Skeletal muscle cell (primary cell): ENCODE measurements around the gene MACF1.
A peak's percentile ranks its signal among the peaks of the same experiment; 100 is the strongest.
"Not testable (repeated sequence)": the region's sequence is repeated elsewhere in the genome, so short reads cannot be mapped to it uniquely, and the experiment has no call there.

Experiments used
- DNase-seq: peaks from one replicate; pipeline ENCODE4 v3.0.0-alpha.2; 2010; ENCODE audit warnings: low read depth
- H3K4me3 ChIP-seq: 2 replicates; pipeline ENCODE4 v1.5.1; 2011; ENCODE audit warnings: low read depth, mild to moderate bottlenecking, control low read depth, low read length, moderate library complexity

The MACF1 gene

DNA sequence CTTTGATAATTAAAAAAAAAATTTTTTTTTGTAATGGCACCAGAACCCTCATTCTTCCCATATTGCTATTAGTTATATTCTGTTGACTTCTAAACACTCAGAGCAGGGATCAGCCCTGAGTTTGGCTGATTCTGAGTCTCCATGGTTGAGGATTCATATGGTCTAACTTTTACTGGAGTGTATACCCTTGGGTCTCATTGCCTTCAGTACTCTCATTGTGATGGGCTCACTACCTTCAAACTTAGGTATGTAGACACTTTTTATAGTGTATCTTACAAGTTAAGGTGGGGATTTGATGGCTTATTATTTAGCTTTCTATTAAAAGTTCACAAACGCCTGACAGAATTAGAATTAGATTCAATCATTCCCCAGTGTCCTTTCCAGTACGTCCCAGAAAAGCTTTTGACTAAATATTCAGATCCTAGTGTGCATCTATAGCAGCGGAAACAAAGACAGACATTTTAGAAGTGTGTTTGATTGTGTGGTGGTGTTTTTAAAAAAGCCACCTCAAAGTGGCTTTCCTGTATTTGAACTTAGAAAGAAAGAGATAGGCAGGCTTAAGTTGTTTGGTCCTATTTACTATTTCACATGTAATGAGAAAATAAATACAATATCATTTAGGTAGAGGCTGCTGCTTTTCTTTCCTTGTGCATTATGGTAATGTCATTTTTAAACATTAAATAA lies 1.4 kb downstream of the MACF1 start:
- H3K4me3 ChIP-seq: peak overlapping the region; percentile 53
- DNase-seq: no peak

DNA sequence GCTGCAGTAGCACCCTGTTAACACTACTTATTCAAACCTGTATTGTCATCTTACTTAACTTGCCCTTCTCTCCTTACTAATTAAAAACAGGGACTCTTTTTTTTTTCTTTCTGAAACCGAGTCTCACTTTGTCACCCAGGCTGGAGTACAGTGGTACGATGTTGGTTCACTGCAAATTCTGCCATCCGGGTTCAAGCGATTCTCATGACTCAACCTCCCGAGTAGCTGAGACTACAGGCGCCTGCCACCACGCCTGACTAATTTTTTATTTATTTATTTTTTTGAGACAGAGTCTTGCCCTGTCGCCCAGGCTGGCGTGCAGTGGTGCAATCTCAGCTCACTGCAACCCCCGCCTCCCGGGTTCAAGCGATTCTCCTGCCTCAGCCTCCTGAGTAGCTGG lies 3.9 kb downstream of the MACF1 start:
- DNase-seq, H3K4me3 ChIP-seq: not testable (repeated sequence)

DNA sequence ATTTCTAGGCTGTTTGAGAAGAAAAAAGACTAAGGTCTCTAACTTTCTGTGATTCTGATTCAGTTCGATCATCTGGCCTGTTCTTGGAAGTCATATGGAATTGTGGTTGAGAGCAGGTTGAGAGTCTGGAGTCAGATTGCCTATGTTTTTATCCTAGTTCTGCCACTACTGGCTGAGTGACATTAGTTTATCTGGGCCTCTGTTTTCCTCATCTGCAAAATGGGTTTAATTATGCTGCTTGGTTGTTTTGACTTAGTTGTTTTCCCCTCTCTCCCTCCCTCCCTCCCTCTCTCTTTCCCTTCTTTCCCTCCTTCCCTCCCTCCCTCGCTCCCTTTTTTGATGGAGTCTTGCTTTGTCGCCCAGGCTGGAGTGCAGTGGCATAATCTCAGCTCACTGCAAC lies 6.2 kb downstream of the MACF1 start:
- no peak for DNase-seq
- H3K4me3 ChIP-seq: no peak overlapping the region

DNA sequence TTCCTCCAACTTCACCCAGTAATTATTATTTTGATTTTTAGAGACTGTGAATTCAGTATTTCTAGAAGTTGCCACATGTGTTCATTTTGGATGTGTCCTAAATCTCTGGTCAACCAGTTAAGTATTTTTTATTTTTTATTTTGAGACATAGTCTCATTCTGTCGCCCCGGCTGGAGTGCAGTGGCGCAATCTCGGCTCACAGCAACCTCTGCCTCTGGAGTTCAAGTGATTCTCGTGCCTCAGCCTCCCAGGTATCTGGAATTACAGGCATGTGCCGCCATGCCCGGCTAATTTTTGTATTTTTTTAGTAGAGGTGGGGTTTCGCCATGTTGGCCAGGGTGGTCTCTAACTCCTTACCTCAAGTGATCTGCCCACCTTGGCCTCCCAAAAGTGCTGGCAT lies 8.0 kb downstream of the MACF1 start:
- H3K4me3 ChIP-seq: no peak overlapping the region
- DNase-seq: no peak

DNA sequence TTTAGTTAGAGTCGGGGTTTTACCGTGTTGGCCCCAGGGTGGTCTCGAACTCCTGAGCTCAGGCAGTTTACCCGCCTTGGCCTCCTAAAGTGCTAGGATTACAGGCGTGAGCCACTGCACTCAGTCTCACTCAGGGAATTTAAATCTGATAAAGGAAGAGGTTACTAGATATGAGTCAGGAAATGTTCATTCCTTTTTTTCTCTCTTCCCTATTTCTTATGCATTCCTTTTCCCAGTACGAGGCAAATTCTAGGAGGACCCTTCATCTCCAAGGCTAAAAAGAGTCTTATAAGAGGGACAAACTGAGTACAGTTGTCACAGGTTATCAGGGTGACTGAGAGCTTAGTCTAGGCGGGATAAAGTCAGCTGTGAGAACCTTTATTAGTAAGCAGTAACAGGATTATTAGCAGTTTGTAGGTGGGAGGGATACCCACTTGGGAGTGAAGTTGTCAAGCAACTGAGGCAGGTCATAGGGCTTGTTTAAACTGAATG lies 9.1 kb downstream of the MACF1 start:
- no peak for DNase-seq
- H3K4me3 ChIP-seq: no peak overlapping the region

DNA sequence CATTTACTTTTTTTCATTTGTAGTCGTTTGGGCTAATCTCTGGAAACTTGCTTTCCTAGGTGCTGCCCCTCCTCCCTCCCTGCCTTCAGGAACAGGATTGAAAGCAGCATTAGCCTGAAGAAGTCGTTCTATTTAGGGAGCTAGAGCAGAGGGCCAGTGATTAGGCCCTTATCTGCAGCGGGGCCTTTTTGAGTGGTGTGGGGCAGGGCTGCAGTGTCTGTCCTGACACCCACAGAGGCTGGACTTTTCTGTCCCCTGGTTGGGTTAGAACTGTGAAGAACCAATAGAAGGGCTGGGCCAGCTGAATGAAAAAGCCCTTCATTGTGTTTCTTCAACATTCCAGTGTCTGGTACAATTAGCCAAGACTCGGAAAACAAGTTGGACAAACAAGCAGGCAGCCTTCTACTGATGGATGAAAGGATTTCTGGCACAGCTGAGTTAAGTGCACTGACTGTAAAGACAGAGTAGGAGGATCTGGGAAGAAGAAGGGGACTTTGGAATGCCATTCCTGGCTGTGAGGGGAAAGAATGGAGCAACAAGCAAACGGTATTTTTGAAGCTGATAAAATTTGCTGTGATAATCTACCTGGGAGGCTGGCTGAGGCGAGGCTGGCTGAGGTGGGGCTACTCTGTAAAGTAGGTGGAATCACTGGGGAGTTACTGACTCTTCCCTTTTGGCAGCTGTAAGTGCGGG lies 9.7 kb downstream of the MACF1 start:
- no peak for DNase-seq
- H3K4me3 ChIP-seq: no peak overlapping the region

DNA sequence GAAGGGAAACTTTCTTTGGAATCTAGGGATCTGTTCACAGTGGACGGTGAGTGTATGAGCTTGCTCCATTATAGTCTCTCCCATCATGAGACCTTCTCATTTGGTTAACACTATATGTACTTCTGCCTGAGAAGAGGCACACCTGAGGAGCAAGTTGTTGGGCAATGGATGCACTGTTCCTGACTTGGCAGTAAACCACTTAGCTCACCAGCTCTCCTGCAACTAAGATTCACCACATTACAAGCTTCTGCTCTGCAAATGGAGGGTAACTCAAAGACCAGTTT lies 10.2 kb downstream of the MACF1 start:
- DNase-seq: no peak
- H3K4me3 ChIP-seq: no peak overlapping the region

DNA sequence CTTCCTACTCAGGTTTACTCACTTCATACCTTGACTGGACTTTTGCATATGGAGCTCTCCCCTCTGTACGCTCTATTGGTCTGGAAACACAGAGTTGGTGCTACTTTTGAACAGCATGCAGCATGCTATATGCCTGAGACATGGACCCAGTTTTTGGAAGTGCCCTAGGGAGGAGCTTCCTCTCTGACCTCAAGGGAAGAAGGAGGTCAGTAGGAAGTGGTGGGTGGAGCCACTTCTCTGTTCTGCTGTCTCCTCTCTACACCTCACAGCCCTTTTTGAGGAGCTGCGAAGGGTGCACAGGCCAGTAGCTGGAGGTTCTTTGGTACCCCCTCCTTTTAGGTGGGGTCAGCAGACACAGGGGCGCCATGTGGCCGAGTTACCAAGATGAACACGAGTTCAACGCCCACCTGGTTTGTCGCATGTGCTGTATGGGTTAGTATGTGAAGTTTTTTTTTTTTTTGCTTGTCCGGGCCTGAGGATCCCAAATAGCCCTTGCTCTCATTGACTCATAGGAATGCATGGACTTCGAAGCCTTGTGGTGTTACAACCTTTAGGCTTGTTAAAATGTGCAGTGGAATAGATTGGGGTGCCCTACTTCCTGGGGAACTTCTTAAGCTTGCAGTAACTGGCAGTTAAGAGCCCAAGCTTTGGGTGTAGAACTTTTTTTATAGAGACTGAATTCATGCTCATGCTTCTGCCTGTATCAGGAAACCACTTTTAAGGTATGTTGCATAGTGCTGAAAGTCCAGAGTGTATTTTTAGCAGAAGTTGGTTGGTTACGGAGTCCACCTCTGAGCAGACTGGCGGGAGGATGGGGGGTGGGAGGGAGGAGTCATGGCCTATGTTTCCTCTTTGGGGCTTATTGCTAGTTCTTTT lies 10.7 kb downstream of the MACF1 start:
- no peak overlapping the region for H3K4me3 ChIP-seq
- DNase-seq: no peak

DNA sequence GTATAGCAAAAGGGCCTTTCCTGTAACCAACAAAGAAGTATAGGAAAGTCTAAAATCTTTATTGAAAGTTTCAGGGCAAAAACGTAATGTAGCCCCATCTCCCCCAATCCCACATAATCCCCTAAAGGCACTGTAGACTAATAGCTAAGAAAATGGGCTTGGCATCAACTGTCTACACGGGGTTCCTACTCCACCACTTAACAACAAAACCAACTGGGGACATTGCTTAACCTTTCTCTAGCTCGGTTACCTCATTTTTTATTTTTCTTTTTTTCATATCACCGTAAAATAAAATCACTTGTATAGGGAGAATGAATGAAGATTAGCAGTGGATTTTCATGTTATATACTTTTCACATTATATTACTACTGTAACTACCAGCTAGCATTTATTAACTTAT lies 12.3 kb downstream of the MACF1 start:
- no peak for DNase-seq
- no peak overlapping the region for H3K4me3 ChIP-seq

DNA sequence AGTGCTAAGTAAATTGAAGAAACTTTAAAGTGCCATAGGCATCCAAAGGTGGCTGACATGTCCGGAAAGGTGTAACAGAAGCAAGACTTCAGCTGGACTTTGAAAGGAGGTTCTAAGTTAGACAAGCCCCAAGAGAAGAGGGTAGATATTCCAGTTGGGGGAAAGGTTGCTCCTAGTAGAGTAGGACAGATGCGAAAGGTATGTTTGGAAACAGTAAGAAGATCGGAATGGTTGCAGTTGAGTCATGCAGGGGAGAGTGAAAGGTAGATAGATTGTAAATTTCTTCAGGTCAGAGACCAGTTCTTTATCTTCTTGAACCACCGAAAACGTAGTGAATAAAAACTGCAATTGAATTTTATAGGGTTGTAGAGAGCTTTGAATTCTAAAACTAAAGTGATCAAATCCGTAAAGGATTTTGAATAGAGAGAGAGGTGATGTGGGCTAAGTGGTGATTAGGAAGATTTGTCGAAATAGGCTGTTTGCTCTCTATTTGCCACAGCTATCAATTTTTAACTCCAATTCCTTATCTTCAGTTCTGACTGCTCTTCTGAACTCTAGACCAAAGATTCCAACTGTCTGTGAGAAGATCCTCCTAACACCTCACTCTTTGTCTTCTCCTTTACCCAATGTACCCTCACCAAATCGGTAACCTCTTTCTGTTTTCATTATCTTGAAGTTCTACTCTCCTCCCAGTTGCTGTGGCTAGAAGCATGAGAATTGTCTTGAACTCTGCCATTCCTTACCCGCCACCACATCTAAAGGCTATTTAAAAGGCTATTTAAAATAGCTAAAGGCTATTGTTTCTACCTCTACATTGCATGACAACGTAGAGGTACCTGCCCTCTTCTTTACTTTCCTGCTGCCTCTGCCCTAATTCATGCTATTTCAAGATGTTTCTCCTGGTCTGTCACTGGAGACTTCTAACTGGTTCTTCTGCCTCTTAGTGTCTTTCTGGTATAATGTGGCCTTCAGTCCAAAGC lies 16.7 kb downstream of the MACF1 start:
- no peak overlapping the region for H3K4me3 ChIP-seq
- DNase-seq: no peak

DNA sequence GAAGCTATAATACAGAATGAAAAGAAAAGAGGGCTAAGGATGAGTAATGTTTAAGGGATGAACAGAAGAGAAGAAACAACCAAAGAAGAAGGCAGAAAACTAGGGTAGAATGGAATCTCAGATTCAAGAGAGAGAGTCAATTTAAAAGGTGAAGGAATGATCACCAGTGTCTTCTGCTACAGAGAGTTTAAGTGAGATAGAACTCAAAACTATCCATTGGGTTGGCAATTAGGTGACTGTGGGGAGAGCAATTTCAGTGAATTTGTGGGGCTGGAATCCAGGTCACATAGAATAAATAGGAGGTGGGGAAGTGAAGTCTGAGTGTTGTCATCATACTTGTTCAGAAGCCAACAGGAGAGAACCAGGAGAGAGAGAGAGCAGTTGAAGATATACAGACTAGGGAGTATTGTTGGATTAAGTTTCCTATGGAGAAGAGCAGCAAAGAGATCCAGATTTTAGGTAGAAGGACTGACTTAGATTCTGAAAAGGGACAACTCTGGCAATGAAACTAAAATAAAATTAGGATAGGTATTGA lies 19.9 kb downstream of the MACF1 start:
- no peak for DNase-seq
- H3K4me3 ChIP-seq: no peak overlapping the region

DNA sequence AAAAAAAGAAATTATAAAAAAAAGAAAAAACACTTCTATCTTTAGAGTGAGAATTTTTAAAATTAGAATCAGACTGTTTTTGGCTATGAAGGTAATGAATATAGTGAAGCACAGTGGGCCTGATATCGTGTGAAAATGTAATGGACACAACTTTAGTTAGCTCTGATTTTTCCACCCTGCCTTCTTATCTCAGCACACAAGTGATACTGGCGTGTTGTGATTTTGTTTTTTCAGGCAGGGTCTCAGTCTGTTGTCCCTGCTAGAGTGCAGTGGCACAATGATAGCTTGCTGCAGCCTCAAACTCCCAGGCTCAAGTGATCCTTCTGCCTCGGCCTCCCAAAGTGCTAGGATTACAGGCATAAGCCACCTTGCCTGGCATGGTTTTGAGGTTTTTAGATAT lies 22.3 kb downstream of the MACF1 start:
- DNase-seq: no peak
- H3K4me3 ChIP-seq: no peak overlapping the region

DNA sequence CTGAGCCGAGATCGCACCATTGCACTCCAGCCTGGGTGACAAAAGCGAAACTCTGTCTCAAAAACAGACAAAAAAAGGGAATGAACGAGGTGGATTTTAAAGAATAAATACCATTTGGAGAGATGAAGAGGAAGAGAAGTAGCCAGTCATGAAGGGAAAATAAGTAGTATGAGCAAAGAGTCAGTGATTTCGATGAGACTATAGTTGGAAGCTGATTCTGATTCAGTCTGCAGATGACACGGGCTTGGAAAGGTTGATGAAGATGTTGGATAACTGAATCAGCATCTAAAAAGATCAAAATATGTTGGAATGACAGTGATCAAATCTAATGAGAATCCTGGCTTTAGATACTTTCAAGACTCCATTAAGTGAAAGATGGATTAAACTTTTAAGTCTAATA lies 23.8 kb downstream of the MACF1 start:
- DNase-seq: no peak

DNA sequence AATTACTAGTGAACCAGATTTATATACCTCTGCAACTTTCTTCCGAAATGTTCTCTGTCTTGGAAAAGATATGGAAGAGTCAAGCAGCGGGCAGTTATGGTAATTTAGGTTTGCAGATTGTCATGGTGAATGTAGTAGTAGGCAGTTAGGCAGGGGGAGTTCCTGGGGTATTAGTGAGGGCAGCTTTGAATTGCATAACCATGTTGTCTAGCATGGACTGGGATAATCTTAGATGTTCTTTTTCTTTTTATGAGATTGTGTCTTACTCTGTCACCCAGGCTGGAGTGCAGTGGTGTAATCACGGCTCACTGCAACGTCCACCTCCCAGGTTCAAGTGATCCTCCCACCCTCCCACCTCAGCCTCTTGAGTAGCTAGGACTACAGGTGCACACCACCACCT lies 25.0 kb downstream of the MACF1 start:
- no peak for DNase-seq

More for the DNA sequence above, 23.8 kb downstream of the MACF1 start:
- H3K4me3 ChIP-seq: no peak overlapping the region

DNA sequence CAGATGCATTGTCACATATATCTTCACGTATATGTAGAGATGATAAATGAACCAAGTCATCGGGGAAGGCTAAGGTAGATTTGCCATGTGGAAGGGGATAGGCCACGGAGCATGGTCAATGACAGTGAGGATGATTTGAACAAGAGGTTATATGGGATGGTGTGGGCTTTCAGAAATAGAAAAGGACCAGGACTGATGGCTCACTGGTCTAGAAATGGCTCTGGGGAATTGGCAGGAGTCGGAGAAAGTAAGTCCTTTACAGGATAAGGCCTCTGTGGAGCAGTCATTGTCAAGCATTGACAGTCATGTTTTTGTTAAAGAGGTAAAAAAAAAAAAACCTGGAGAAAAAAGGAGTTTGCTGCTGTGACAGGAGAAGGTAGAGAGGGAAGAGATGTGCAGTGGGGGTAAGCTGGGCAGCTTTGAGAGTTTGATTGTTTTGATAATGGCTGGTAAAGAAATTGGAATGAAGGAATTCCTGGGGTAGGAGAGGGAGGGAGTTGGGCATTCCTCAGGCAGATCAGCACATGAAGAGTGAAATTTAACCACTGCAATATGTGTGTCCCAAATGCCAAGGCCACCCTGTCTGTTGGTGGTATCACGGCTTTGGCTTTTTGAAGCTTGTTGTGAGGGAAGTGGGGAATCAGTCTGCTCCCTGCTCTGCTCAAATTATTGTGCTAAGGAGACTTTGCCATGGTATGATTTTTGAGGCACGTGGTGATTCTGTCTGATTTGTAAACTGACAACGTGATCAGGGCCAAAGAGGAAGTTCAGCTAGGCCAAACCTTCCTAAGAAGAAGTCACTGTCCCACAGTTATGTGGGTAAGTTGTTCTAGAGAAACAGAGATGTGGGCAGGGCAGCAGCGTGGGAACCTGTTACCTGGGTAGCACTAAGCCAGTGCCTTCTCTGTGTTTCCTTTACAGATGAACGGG lies 26.0 kb downstream of the MACF1 start:
- H3K4me3 ChIP-seq: no peak overlapping the region
- no peak for DNase-seq

More for the DNA sequence above, 25.0 kb downstream of the MACF1 start:
- H3K4me3 ChIP-seq: no peak overlapping the region

DNA sequence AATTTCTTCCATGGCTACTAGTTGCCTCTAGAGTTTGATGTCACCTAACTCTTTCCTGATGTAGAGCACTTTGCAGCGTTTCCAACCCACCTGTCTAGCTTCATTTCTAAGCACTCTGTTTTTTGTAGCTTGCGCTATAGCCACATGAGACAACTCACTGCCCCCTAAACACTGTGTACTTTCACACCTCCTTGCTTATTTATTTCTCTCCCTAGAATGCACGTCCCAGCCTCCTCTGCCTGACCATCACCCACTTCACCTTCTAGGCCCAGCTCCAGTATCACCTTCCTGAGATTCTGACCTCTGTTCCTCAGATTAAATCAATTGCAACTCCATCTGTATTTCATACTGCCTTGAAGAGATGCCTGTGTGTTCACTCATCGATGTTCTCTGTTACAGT lies 32.5 kb downstream of the MACF1 start:
- no peak overlapping the region for H3K4me3 ChIP-seq

DNA sequence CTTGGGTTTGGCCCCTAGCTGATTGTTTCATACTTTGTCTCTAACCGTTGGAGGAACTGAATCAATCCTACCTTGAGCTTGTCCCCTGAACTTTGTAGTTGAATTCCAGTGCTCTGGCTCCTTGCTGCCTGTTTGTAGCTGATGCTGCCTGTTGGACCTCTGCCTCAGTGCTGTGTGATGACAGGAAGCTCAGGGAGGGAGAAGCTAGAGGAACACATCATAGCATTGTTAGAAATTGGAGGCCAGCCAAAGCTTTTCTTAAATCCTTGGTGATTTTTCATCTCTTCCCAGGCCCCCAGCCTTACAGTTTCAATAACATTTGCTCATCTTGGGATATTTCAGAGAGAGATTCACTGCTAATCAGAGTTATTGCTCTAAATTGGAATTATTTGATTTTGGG lies 34.0 kb downstream of the MACF1 start:
- no peak overlapping the region for H3K4me3 ChIP-seq
- peak; percentile 85 for DNase-seq

More for the DNA sequence above, 32.5 kb downstream of the MACF1 start:
- no peak for DNase-seq

DNA sequence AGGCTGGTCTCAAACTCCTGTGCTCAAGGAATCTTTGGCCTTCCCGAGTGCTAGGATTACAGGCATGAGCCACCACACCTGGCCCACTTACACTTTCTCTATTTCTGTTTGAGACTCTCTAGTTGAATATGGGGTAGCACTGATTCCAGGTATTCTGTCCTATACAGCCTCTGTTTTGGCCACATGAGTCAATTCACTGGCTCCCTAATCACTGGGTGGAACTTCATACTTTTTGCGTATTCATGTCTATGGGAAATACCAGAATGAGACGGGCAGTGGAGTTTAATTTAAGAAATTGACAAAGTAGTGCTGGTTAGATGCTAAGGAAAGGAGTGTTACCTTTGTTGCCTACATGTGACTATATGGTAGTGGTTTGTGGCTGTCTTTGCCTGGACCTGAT lies 35.5 kb downstream of the MACF1 start:
- no peak overlapping the region for H3K4me3 ChIP-seq
- DNase-seq: no peak
